KBM-7 (cell line): ENCODE measurements around the gene IGFBP6.
"Not testable (repeated sequence)": the region's sequence is repeated elsewhere in the genome, so short reads cannot be mapped to it uniquely, and the experiment has no call there.

ENCODE experiments used
- DNase-seq: peaks from one replicate; pipeline ENCODE4 v3.0.0-alpha.2; 2015
- in situ Hi-C: fragments of 300-500 bp; cut with MboI; formaldehyde crosslinking; loops from 2 replicates; pipeline ENCODE4 v1.14.3; 2020; ENCODE audit warnings: low sequenced_read_pairs, low pct_unique_long_range_greater_than_20kb, mixed read lengths

The IGFBP6 gene

DNA sequence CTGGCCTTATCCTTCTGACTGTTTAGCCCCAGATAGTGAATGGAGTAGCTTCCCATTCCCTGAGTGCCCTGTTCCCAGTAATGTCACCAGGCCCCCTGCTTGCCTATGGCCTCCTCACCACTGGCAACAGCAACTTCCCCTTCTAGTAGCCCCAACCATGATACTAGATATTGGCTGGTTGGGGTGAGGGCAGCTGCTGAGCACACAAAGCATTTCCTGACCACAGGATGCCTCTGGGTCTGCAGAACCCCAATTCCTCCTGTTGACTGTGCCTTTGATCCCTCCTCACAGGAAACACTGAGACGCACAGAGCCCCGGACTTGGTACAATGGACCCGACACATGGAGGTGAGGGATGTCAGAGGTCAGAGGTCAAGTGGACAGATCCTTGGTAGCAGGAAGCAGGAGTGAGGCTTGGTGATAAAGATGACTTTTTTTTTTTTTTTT lies 6.4 kb downstream of the IGFBP6 start:
- in situ Hi-C loops: no loop called here
- DNase-seq: peak; percentile 73

DNA sequence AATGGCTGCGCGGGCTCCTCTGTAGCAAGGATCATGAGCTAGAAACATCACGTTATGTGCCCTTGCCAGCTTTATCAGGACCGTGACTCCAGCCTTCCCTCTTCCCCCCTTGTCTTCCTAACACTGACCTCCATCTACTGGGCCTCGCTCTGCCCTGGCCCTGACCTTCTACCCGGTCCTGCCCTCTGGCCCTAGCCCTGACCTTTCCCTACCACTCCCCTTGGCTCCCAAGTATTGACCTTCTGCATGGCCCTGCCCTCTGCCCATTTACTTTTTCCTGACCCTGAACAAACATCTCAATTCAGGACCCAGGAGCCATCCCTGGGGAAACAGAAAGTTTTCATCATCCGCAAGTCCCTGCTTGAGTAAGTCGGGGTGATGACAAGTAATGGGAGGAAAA lies 7.8 kb downstream of the IGFBP6 start:
- no peak for DNase-seq
- in situ Hi-C loops: no loop called here

DNA sequence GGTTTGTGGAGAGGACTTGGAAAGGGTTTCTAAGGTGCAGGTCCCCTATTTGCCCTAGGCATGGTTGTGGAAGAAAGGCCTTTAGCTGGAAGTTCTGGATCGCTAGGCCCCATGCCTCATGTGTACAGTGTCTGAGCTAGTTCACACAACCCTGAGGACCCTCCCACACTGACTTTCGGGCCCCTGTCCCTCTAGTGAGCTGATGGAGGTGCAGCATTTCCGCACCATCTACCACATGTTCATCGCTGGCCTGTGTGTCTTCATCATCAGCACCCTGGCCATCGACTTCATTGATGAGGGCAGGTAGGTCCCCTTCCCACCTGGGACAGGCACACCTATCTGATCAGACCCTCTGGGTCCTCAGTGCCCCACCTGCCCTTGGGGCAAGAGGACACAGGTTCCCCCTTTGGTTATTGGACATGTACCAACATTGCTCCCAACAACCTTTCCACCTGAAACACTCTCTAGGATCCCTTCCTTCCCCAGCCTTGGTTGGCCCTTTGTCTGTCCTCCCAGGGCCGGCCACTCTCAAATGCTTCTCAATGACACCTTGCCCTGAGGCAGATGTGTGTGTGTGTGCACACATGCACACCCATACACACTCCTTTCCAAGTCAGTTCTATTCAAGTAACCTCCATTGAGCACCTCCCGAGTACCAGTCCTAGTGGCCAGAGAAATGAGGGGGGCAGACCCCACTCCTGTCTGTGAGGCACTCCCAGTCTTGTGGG lies 8.4 kb downstream of the IGFBP6 start:
- no peak for DNase-seq
- in situ Hi-C loops: no loop called here

DNA sequence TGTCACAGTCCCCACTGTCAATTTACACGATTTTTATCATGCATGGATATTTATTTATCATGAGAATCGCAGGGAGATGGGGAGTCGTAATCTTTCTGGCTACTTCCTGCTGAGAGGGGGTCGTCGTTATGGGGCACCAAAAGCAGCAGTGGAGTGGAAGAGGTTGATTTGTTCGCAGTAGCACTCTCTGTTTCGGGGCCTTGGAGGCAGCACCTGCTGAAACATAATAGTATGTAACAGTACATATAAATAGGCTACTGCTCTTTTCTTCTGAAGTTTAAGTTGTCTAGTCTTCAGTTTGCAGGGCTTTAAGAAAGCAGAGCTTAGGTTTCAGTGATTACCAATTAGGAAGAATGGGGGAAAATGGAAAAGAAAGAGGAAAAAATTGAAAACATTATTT lies 9.7 kb downstream of the IGFBP6 start:
- DNase-seq: no peak
- in situ Hi-C loops: no loop called here

DNA sequence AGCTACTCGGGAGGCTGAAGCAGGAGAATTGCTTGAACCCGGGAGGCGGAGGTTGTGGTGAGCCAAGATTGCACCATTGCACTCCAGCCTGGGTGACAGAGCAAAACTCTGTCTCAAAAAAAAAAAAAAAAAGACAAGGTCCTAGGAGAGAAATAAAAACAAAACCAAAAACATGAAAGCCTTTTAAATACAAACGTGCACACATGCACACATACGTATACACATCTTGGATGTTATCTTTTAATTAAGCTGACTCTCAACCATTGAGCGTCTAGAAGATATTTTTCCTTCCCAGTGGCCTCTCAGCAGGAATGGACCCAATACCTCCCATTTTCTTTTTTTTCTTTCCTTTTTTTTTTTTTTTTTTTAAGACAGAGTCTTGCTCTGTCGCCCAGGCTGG lies 15.0 kb downstream of the IGFBP6 start:
- in situ Hi-C loops, DNase-seq: not testable (repeated sequence)

DNA sequence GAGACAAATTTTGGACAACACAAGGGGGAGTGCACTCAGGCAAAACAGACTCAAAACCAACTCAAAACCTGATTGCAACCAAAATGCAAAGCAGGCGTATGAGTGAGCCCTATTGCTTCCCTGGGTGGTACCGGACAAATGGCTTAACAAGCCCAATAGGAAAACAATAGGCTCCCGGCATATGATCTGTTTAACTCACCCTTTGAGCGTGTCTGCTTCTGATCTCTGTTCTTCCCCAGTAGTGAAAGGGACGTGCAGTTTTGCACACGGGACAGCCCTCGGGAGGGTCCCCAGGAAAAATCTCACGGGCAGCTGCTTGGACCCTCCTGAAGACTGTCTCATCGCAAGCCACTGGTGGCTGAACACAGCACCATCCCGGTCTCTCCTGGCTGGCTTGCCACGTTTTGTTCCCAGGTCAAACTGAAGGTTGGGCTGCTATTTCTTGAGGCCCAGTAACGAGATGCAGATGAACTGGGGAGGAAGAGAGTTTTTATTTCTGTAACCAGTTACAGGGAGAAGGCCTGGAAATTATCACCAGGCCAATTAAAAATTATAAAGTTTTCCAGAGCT lies 15.8 kb downstream of the IGFBP6 start:
- in situ Hi-C loops: no loop called here
- no peak for DNase-seq

DNA sequence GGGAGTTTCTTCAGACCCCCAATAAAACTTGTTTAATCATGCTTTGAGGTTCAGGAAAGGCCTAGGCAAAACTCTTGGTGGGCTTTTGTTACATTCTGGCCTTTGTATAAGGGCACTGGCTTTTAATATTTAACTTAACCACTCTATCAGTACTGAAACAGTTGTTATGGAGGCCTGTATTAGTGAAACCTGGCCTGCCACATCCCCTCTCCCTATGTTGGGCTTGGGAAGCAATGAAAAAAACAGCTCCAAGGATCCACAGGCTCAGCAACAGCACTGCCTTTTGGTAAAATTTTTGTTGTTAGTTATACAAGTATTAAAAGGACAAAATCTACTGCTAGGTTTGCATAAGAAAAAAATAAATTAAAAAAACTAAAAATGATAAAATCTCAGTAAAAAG lies 16.5 kb downstream of the IGFBP6 start:
- in situ Hi-C loops: no loop called here
- DNase-seq: no peak

DNA sequence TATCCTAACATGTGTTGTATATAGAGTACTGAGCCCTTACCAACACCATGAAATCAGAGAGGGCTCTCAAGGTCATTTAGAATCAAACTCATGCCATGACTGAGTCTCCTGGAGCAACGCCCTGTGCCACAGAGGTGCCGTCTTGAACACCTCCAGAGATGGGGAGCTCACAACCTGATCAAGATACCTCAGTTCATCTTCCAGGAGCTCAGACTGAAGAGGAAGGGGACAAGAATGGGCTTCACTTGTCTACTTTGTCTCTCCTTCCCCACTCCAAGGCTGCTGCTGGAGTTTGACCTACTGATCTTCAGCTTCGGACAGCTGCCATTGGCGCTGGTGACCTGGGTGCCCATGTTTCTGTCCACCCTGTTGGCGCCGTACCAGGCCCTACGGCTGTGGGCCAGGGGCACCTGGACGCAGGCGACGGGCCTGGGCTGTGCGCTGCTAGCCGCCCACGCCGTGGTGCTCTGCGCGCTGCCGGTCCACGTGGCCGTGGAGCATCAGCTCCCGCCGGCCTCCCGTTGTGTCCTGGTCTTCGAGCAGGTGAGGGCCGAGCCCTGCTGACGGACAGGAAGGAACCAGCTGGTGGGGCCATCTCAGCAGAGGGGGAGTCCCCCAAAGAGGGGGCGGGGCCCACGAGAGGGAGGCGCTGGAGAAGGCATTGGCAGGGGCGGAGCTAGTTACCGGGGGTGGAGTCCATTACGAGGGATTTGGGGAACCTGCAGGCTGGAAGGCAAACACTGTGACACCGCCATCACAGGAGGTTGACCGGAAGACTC lies 17.8 kb downstream of the IGFBP6 start:
- in situ Hi-C loops: no loop called here
- no peak for DNase-seq

DNA sequence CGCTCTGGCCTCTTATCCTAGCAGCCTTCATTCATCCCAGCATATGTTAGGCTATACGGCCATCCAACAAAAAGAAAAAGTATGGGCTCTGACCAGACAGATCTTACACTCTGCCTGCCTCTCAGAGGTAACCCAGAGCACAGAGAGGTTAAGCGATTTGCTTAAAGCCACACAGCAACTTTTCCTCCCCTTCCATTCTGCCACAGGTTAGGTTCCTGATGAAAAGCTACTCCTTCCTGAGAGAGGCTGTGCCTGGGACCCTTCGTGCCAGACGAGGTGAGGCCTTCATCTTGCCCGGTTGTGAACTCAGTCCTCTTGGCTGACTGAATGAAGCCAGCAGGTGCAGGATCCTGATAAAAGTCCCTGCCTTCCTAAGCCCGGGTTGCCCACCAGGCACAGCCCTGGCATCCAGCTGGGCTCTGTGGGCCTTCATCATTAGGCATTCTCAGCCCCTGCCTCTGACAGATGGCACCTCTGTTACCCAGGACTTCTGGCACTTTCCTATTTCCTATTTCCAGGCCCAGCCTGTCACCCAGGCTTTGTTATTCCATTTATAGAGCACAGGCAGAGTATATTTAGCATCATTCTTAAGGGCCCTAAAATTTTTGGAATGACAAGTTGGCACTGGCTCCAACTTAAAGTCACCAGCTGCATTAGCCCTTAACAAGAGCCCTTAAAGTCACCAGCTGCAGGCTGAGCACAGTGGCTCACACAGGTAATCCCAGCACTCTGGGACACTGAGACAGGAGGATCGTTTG lies 18.6 kb downstream of the IGFBP6 start:
- DNase-seq: no peak
- in situ Hi-C loops: no loop called here

DNA sequence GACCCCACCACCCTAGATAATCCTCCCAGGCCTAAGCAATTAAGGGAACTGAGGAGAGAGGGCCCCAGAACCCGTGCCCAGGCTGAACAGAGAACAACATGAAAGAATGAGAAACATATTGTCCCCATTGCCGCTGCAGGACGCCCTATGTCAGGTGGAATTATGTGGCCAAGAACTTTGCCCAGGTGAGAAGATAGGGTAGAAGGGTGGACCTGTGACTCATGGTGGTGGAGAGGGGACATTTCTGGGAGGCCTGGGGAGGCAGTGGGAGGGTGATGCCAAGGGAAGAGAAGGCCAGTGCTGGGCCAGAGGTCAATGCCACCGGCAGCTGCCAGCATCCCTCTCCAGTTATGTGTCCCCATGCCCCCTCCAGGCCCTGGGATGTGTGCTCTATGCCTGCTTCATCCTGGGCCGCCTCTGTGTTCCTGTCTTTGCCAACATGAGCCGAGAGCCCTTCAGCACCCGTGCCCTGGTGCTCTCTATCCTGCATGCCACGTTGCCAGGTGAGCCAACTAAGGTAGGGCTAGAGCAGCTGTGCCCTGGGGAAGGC lies 21.4 kb downstream of the IGFBP6 start:
- in situ Hi-C loops: no loop called here
- no peak for DNase-seq

DNA sequence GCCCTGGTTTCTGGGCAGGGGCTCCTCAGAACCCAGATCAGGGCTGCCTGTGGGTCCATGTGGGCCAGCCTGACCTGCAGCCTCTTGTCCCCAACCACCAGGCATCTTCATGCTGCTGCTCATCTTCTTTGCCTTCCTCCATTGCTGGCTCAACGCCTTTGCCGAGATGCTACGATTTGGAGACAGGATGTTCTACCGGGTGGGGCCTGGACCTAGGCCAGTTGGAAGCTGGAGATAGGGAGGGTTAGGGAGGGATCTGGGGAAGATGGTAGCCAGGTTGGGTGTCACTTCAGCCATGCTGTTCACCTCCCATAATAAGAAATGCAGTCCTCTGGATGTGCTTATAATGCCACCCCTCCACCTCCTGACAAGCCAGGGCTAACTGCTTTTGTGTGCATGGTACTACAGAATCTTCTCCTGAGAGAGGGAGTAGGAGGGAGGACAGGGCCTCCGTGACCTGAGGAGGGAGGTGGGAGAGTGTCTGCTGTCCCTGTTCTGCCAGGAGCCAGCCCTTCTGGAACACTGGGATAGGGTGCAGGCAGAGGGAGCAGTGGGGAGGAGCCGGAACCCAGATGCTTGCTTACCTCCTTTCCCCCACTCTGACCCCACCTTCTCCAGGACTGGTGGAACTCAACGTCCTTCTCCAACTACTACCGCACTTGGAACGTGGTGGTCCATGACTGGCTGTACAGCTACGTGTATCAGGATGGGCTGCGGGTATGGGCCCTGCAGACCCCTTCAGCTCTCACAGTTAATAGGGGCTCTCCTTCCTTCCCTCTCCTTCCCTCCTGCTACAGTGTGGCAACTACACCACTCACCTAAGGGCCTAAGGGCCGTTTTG lies 23.4 kb downstream of the IGFBP6 start:
- in situ Hi-C loops: no loop called here

DNA sequence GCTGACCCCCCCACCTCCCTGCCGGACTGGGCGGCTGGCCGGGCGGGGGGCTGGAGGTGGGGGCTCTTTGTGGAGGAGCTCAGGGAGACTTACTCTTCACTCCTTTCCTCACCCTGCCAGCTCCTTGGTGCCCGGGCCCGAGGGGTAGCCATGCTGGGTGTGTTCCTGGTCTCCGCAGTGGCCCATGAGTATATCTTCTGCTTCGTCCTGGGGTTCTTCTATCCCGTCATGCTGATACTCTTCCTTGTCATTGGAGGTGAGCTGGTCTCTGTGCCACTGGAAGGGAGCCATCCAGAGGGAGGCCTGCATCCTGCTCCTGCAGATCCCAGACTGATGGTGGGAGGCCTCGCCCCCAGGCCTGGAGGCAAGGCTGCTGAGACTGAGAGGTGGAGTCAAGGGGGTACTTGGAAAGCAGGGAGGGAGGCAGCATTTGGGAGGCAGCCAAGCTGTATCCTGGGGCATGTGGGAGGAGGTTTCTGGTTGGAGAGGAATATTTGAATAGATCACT lies 25.5 kb downstream of the IGFBP6 start:
- no peak for DNase-seq
- in situ Hi-C loops: no loop called here

More for the DNA sequence above, 23.4 kb downstream of the IGFBP6 start:
- no peak for DNase-seq

DNA sequence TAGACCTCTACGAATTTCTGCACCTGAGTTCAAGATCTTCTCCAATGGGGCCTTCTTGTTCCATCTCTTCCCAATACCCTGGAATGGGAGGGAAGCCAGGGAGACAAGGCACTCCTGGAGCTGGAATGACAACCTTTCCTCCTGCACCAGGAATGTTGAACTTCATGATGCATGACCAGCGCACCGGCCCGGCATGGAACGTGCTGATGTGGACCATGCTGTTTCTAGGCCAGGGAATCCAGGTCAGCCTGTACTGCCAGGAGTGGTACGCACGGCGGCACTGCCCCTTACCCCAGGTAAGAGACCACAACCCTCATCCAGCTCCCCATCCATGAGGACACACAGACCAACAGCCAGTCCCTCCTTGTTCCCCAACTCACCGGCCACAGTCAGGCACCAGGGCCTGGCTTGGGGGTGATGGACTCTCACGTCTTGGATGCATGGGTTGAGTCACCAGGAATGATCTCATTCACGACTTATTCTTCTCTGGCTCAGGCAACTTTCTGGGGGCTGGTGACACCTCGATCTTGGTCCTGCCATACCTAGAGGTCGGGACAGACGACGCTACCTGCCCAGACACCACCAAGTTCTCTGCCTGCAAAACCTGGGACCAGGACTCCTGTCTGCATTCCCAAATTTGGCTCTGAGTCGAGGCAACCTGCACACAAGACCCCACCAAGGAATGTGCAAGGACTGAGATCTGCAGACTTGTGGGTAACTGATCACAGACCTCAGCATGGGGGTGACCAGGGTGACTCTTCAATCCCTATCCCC lies 26.3 kb downstream of the IGFBP6 start:
- in situ Hi-C loops: no loop called here
- DNase-seq: no peak

DNA sequence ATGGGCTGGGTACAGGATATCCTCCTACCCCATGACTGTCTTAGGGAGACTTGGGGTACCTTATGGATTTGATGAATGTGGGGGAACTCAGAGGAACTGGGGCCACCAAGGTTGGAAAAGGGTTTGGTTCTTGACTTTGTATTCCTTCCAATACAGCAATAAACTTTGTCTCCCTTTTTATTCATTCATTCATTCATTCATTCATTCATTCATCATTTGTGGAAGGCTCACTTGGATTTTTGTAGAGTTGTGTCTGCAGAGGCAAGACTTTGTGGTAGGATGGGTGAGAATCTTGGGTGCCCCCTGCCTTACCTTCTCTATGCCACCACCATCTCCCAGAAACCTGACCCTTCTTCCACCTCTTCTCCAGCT lies 26.9 kb downstream of the IGFBP6 start:
- in situ Hi-C loops: no loop called here
- DNase-seq: no peak

DNA sequence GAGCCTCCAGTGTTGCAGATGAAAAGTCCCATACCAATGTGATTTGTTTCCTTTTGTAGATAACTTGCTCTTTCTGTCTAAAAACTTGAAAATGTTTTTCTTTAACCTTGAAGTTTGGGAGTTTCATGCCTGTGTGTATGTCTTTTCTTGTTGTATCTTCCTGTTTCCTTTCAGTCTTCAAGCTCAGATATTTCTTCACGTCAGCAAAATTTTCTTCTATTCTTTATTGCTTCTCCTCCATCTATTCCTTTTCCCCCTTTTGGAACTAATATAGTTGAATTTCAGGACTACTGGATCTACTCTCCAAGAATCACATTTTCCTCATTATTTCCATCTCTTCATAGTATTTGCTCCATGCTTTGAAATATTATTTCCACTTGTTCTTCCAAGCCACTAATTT lies 29.7 kb downstream of the IGFBP6 start:
- no peak for DNase-seq
- in situ Hi-C loops: no loop called here

DNA sequence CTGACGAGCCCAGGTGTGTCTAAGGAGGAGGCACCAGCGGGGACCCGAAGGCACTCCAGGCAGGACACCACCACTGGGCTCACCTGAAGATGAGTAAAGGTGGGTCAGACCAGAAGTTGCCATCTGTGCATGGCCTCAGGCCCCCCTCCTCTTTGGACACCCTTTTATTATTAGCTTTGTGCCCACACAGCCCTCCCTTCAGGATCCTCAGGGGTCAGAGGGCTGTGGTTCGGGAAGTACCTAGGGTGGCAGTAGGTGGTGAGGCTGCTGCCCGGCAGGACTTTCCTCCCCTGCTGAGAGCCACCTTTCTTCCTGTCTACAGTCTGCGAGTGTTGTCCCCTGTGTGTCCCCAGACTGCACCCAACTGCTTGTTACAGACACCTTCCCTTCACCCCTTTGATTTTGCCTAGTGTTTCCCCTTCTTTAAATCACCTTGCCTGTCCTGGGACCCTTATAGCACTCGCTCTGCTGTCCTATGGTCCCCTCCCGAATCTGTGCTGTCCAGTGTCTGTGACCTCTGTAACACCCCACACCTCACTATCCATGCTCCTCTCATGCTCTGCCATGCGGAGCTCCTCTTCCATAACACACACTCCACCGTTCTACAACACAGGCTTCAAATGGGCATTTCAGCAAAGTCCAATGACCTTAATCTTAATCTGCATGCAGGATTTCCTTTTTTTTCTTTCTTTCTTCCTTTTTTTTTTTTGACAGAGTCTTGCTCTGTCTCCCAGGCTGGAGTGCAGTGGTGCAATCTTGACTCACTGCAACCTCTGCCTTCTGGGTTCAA lies 31.5 kb downstream of the IGFBP6 start:
- in situ Hi-C loops: no loop called here
- DNase-seq: peak; percentile 16

DNA sequence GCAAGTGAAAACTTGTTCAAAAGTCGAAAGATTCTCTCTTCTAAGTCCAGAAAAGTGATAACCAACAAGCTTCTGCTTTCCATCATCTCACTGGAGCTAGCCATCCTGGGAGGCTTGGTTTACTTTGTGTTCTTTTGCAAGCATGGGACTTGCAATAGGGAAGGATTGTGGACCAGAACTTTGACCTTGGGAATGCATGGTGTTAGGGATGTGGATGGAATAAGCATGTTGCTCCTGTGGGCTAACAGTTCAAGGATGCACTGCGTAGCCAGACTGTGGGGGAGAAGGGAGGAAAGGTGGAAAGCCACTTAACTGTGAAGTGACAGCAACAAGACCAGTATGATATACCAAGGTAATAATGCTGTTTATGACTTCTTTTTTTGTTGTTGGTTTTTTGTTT lies 34.4 kb downstream of the IGFBP6 start:
- no peak for DNase-seq
- in situ Hi-C loops: no loop called here
